HEK293 (cell line): ENCODE data around the gene TCF3.

Experiments used
- CTCF ChIP-seq: fragments of 450-650 bp; formaldehyde crosslinking; IDR thresholded peaks from 2 replicates; pipeline ENCODE4 v1.5.1; 2016; ENCODE audit warnings: missing biosample characterization, missing genetic modification characterization
- HIC1 ChIP-seq: fragments of 450-650 bp; formaldehyde crosslinking; IDR thresholded peaks from 2 replicates; pipeline ENCODE4 v1.5.1; 2016; ENCODE audit warnings: missing biosample characterization, missing genetic modification characterization
- KLF1 ChIP-seq: fragments of 450-650 bp; formaldehyde crosslinking; IDR thresholded peaks from 2 replicates; pipeline ENCODE4 v1.5.1; 2016; ENCODE audit warnings: missing biosample characterization, missing genetic modification characterization
- ZBTB7A ChIP-seq: fragments of 450-650 bp; formaldehyde crosslinking; IDR thresholded peaks from 2 replicates; pipeline ENCODE4 v1.5.1; 2016; ENCODE audit warnings: low read depth, missing biosample characterization, missing genetic modification characterization
- ZNF148 ChIP-seq: fragments of 450-650 bp; formaldehyde crosslinking; IDR thresholded peaks from 2 replicates; pipeline ENCODE4 v1.5.0; 2017; ENCODE audit warnings: missing biosample characterization, missing genetic modification characterization, borderline replicate concordance
- ZNF266 ChIP-seq: fragments of 450-650 bp; formaldehyde crosslinking; IDR thresholded peaks from 2 replicates; pipeline ENCODE4 v1.5.1; 2016; ENCODE audit warnings: missing biosample characterization, missing genetic modification characterization, low read depth
- ZNF530 ChIP-seq: fragments of 450-650 bp; formaldehyde crosslinking; IDR thresholded peaks from 2 replicates; pipeline ENCODE4 v1.5.1; 2016; ENCODE audit warnings: low read depth, missing biosample characterization, missing genetic modification characterization
- ZNF558 ChIP-seq: fragments of 450-650 bp; formaldehyde crosslinking; IDR thresholded peaks from 2 replicates; pipeline ENCODE4 v1.5.1; 2016; ENCODE audit warnings: missing biosample characterization, missing genetic modification characterization
- ZNF585B ChIP-seq: fragments of 450-650 bp; formaldehyde crosslinking; IDR thresholded peaks from 2 replicates; pipeline ENCODE4 v1.5.1; 2016; ENCODE audit warnings: missing biosample characterization, missing genetic modification characterization
- ZNF660 ChIP-seq: fragments of 450-650 bp; IDR thresholded peaks from 2 replicates; pipeline ENCODE4 v1.5.1; 2018; ENCODE audit warnings: missing biosample characterization, mild to moderate bottlenecking, missing genetic modification characterization
- ZNF747 ChIP-seq: fragments of 450-650 bp; formaldehyde crosslinking; IDR thresholded peaks from 2 replicates; pipeline ENCODE4 v1.5.1; 2016; ENCODE audit warnings: missing biosample characterization, missing genetic modification characterization

GRCh38 chr19:1621574-1621973 lies 30.8 kb downstream of the TCF3 start:
- no peak for TF ChIP-seq ZNF266 (tag by site-specific recombination)
- TF ChIP-seq ZNF660 (tag by site-specific recombination) = no peak
- TF ChIP-seq ZBTB7A (tag by site-specific recombination) = no peak
- no peak for TF ChIP-seq HIC1 (tag by site-specific recombination)
- no peak for TF ChIP-seq ZNF558 (tag by site-specific recombination)
- no peak for TF ChIP-seq KLF1 (tag by site-specific recombination)
- no peak for TF ChIP-seq ZNF148 (tag by site-specific recombination)
- TF ChIP-seq CTCF (tag by site-specific recombination) = no peak
- no peak for TF ChIP-seq ZNF530 (tag by site-specific recombination)
- no peak for TF ChIP-seq ZNF585B (tag by site-specific recombination)
- no peak for TF ChIP-seq ZNF747
